Amygdala (tissue), 56 donors: ENCODE data around the gene VWF.

Experiments used
- DNase-seq, 56 donors: peaks; one replicate each; lab custom pipeline; 2025; lab: John Stamatoyannopoulos, UW

The VWF gene

GRCh38 chr12:5923751-5924150 lies 200.7 kb downstream of the VWF start:
- DNase-seq = peak in 3 of 56 donors; percentile 9 to 13 (median 10)

- DNase-seq = no peak
Measured at GRCh38 chr12:5923043-5923605, 201.3 kb downstream of the VWF start.

- no peak for DNase-seq
Measured at GRCh38 chr12:5921966-5922899, 202.2 kb downstream of the VWF start.

- DNase-seq = no peak
Measured at GRCh38 chr12:5921027-5921909, 203.2 kb downstream of the VWF start.

- DNase-seq = no peak
Measured at GRCh38 chr12:5916785-5917290, 207.6 kb downstream of the VWF start.

- DNase-seq = no peak
Measured at GRCh38 chr12:5915511-5915910, 209.0 kb downstream of the VWF start.

- DNase-seq = no peak
Measured at GRCh38 chr12:5914387-5915149, 209.9 kb downstream of the VWF start.

- peak in 2 of 56 donors; percentile 5 to 22 for DNase-seq
Measured at GRCh38 chr12:5913387-5913786, 211.1 kb downstream of the VWF start.

GRCh38 chr12:5912437-5913334 lies 211.8 kb downstream of the VWF start:
- DNase-seq = no peak

GRCh38 chr12:5912011-5912410 lies 212.5 kb downstream of the VWF start:
- no peak for DNase-seq

- DNase-seq = no peak
Measured at GRCh38 chr12:5910790-5911548, 213.5 kb downstream of the VWF start.

- DNase-seq = no peak
Measured at GRCh38 chr12:5909560-5909959, 214.9 kb downstream of the VWF start.

GRCh38 chr12:5908251-5908650 lies 216.2 kb downstream of the VWF start:
- no peak for DNase-seq

GRCh38 chr12:5907807-5908206 lies 216.7 kb downstream of the VWF start:
- DNase-seq = no peak

- no peak for DNase-seq
Measured at GRCh38 chr12:5905757-5906156, 218.7 kb downstream of the VWF start.

- DNase-seq = no peak
Measured at GRCh38 chr12:5904969-5905368, 219.5 kb downstream of the VWF start.

- DNase-seq = no peak
Measured at GRCh38 chr12:5904441-5904840, 220.0 kb downstream of the VWF start.

- DNase-seq = no peak
Measured at GRCh38 chr12:5902736-5903135, 221.7 kb downstream of the VWF start.
